Measurements from ENCODE around the gene CFAP97D1.
A peak's percentile ranks its signal among the peaks of the same experiment; 100 is the strongest.
"Not testable (repeated sequence)": the region's sequence is repeated elsewhere in the genome, so short reads cannot be mapped to it uniquely, and the experiment has no call there.

Gene CFAP97D1

GRCh38 chr17:43768382-43768781 lies 11.9 kb upstream of the CFAP97D1 start:
- DNase-seq (ENCODE audit: low read depth, low spot score) = no peak

- DNase-seq (ENCODE audit: low read depth, low spot score) = no peak
Measured at GRCh38 chr17:43768943-43769342, 11.3 kb upstream of the CFAP97D1 start.

- DNase-seq (ENCODE audit: low read depth, low spot score) = no peak
Measured at GRCh38 chr17:43769426-43769825, 10.8 kb upstream of the CFAP97D1 start.

- no peak for DNase-seq (ENCODE audit: low read depth, low spot score)
Measured at GRCh38 chr17:43769859-43770258, 10.4 kb upstream of the CFAP97D1 start.

GRCh38 chr17:43770957-43771356 lies 9.3 kb upstream of the CFAP97D1 start:
- DNase-seq (ENCODE audit: low read depth, low spot score) = no peak

- no peak for DNase-seq (ENCODE audit: low read depth, low spot score)
Measured at GRCh38 chr17:43771463-43771862, 8.8 kb upstream of the CFAP97D1 start.

- DNase-seq (ENCODE audit: low read depth, low spot score) = no peak
Measured at GRCh38 chr17:43772877-43773648, 7.2 kb upstream of the CFAP97D1 start.

GRCh38 chr17:43774304-43775250 lies 5.7 kb upstream of the CFAP97D1 start:
- no peak for DNase-seq (ENCODE audit: low read depth, low spot score)

GRCh38 chr17:43778337-43779144 lies 1.7 kb upstream of the CFAP97D1 start, which contains the start of gene DUSP3:
Gene DUSP3 (minus strand): TSS chr17:43778977. CDS start chr17:43778924, 53 bp downstream.
- DNase-seq (ENCODE audit: low read depth, low spot score) = peak; percentile 38

- DNase-seq (ENCODE audit: low read depth, low spot score) = no peak
Measured at GRCh38 chr17:43779145-43780125, 800 bp upstream of the CFAP97D1 start.

GRCh38 chr17:43782913-43783680 lies 2.9 kb downstream of the CFAP97D1 start:
- no peak for DNase-seq (ENCODE audit: low read depth, low spot score)

- DNase-seq (ENCODE audit: low read depth, low spot score) = no peak
Measured at GRCh38 chr17:43784068-43784467, 3.8 kb downstream of the CFAP97D1 start.

GRCh38 chr17:43784628-43785101 lies 4.4 kb downstream of the CFAP97D1 start:
- DNase-seq (ENCODE audit: low read depth, low spot score) = no peak

GRCh38 chr17:43787728-43788127 lies 7.5 kb downstream of the CFAP97D1 start:
- no peak for DNase-seq (ENCODE audit: low read depth, low spot score)

GRCh38 chr17:43788540-43788939 lies 8.3 kb downstream of the CFAP97D1 start:
- DNase-seq (ENCODE audit: low read depth, low spot score) = no peak

GRCh38 chr17:43789482-43789881 lies 9.2 kb downstream of the CFAP97D1 start:
- DNase-seq (ENCODE audit: low read depth, low spot score) = no peak

- no peak for DNase-seq (ENCODE audit: low read depth, low spot score)
Measured at GRCh38 chr17:43790311-43790940, 10.2 kb downstream of the CFAP97D1 start.

- no peak for DNase-seq (ENCODE audit: low read depth, low spot score)
Measured at GRCh38 chr17:43791589-43791988, 11.4 kb downstream of the CFAP97D1 start.

GRCh38 chr17:43792668-43793067 lies 12.4 kb downstream of the CFAP97D1 start:
- DNase-seq (ENCODE audit: low read depth, low spot score) = not testable (repeated sequence)
